Body of pancreas (tissue), 4 donors: ENCODE data around the gene SIPA1L3. TPM values are rescaled to one million over a fixed set of nuclear protein-coding genes. Genes with fewer than 3 reads are reported as not detected.
"Not testable (repeated sequence)": the region's sequence is repeated elsewhere in the genome, so short reads cannot be mapped to it uniquely, and the experiment has no call there.

Experiments used
- ATAC-seq: fragments of 150-250 bp; one replicate; pipeline ENCODE4 v1.9.1; 2016
- DNase-seq, 4 donors: peaks; one replicate each; pipeline ENCODE4 v3.0.0-alpha.2; 2019
- H3K27ac ChIP-seq, 4 donors: fragments of 200-600 bp; sonication (generic); 1 replicate in 3 of 4; 2 replicates in 1 of 4; pipeline versions ENCODE4 v1.5.1 to v1.6.1; 2016 to 2019; ENCODE audit warnings: mild to moderate bottlenecking in 1 of 4, mixed read lengths in 1 of 4, moderate library complexity in 1 of 4
- H3K27me3 ChIP-seq, 2 donors: fragments of 200-600 bp; sonication (generic); one replicate each; pipeline ENCODE4 v1.6.0; 2016; ENCODE audit warnings: mild to moderate bottlenecking in 1 of 2
- H3K36me3 ChIP-seq, 2 donors: fragments of 200-600 bp; sonication (generic); replicated peaks in 1 of 2; 2 replicates each; pipeline ENCODE4 v1.5.1; 2016; ENCODE audit warnings: low read depth in 2 of 2; ENCODE audit not compliant: insufficient read depth in 1 of 2
- H3K4me1 ChIP-seq: fragments of 200-600 bp; sonication (generic); one replicate; pipeline ENCODE4 v1.6.0; 2016
- H3K4me3 ChIP-seq, 2 donors: fragments of 200-600 bp; sonication (generic); 1 replicate in 1 of 2; 2 replicates in 1 of 2; pipeline ENCODE4 v1.5.1; 2016 to 2019
- H3K9me3 ChIP-seq, 3 donors: fragments of 200-600 bp; sonication (generic); 1 replicate in 2 of 3; 2 replicates in 1 of 3; pipeline ENCODE4 v1.5.1; 2016
- POLR2A ChIP-seq, 3 donors: fragments of 450-650 bp; IDR thresholded peaks; one replicate each; pipeline ENCODE4 v1.6.1; 2016; ENCODE audit warnings: antibody characterized with exemption in 3 of 3, mild to moderate bottlenecking in 2 of 3
- WGBS, 2 donors: methylation state at CpG; one replicate each; pipeline ENCODE4 v1.1.5; 2017; 5-methylcytosine and 5-hydroxymethylcytosine counted together
- intact Hi-C: fragments of 100-400 bp; cut with DNase I; formaldehyde crosslinking; loops from one replicate; pipeline ENCODE4 v1.15.1; 2023
- total RNA-seq, 2 donors: library from RNA; depleted of rRNA; stranded (reverse); fragments of >200 nt; gene quantifications; one replicate each; pipeline ENCODE4 v1.1.0, GENCODE V29; 2016
- TF ChIP-seq, protein P1 (sequence below), 7 experiments: fragments of 450-650 bp in 4 of 7; fragments of 200-600 bp in 3 of 7; sonication (generic) in 3 of 7; IDR thresholded peaks; one replicate each; pipeline ENCODE4 v1.5.1; 2016 to 2019; ENCODE audit warnings: antibody characterized with exemption in 7 of 7

Gene SIPA1L3
- total RNA-seq, 2 donors from 2014 or later, result 41.5 to 62.0 TPM

DNA sequence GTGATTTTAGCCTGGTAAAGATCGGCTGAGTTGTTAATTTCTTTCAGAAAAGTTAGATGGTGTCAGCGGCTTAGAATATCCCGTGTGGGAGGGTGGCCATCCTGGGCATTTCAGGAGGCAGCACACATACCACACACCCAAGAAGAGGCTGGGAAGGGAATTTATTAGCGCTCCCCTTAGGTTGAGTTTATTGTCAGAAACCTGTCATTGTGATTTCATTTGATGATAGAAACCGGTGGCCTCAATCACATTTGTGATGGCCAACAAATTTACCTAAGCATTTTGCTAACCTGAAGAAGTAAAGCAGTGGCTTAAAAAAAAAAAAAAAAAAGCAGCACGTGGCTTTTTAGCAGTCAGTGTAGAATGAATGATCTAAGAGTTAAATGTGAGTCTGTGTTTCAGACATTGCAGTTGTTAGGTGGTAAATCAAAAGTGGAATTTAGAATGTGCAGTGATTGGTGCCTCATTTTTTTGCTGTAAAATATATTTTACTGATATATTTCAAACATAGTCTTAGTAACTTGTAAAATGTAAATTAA is 2.7 kb downstream of the SIPA1L3 start:
- intact Hi-C loops, result loop anchor here (10.0 kb wide), 1 partner anchor 415 kb away; no protein-coding TSS in a partner anchor

DNA sequence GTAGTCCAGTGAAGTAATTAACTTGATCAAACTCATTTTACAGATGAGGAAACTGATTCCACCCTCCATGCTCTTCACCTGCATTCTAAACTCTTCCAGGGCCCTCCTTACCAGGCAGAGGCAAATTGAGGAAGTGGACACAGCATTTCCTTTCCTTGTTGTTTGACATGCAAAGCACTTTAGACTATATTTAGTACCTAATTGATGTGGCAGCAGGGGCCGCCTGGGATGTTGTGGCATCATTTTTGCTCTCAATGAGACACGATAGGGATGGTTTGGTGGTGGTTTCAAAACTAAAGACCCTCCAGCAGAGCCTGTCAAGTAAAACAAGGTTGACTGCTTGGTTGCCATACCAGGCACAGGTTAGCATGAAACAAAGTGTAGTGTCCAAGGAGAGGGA is 7.9 kb downstream of the SIPA1L3 start:
- intact Hi-C loops, result no loop called here
- Histone ChIP-seq H3K27ac (no peak overlapping the region), H3K9me3 (no peaks in the 10 kb centered on the region), H3K4me1 (no peaks in the 10 kb centered on the region), H3K36me3 (no peaks in the 10 kb centered on the region), H3K4me3 (no peak overlapping the region), H3K27me3 (no peaks in the 10 kb centered on the region)
- no peak for TF ChIP-seq POLR2A (IDR thresholded peaks at IDR 0.05)
- TF ChIP-seq, protein P1, sequence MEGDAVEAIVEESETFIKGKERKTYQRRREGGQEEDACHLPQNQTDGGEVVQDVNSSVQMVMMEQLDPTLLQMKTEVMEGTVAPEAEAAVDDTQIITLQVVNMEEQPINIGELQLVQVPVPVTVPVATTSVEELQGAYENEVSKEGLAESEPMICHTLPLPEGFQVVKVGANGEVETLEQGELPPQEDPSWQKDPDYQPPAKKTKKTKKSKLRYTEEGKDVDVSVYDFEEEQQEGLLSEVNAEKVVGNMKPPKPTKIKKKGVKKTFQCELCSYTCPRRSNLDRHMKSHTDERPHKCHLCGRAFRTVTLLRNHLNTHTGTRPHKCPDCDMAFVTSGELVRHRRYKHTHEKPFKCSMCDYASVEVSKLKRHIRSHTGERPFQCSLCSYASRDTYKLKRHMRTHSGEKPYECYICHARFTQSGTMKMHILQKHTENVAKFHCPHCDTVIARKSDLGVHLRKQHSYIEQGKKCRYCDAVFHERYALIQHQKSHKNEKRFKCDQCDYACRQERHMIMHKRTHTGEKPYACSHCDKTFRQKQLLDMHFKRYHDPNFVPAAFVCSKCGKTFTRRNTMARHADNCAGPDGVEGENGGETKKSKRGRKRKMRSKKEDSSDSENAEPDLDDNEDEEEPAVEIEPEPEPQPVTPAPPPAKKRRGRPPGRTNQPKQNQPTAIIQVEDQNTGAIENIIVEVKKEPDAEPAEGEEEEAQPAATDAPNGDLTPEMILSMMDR (IDR thresholded peaks at IDR 0.05), result no peak
- DNase-seq, result no peak
- 57 to 81% methylated on average over 2 of the region's 2 CpGs for WGBS, 2 donors
- ATAC-seq, result no peak

More for the DNA sequence above, 2.7 kb downstream of the SIPA1L3 start:
- Histone ChIP-seq H3K4me1 (peaks cover 23% of the 10 kb centered on the region), H3K36me3 (no peaks in the 10 kb centered on the region), H3K9me3 (no peaks in the 10 kb centered on the region), H3K27me3 (no peaks in the 10 kb centered on the region), H3K4me3 (no peak overlapping the region), H3K27ac (no peak overlapping the region)
- ATAC-seq, result no peak
- 72 to 74% methylated on average over 6 of the region's 6 CpGs for WGBS, 2 donors
- no peak for TF ChIP-seq POLR2A (IDR thresholded peaks at IDR 0.05)
- TF ChIP-seq, protein P1 (IDR thresholded peaks at IDR 0.05), result no peak
- DNase-seq, result no peak

DNA sequence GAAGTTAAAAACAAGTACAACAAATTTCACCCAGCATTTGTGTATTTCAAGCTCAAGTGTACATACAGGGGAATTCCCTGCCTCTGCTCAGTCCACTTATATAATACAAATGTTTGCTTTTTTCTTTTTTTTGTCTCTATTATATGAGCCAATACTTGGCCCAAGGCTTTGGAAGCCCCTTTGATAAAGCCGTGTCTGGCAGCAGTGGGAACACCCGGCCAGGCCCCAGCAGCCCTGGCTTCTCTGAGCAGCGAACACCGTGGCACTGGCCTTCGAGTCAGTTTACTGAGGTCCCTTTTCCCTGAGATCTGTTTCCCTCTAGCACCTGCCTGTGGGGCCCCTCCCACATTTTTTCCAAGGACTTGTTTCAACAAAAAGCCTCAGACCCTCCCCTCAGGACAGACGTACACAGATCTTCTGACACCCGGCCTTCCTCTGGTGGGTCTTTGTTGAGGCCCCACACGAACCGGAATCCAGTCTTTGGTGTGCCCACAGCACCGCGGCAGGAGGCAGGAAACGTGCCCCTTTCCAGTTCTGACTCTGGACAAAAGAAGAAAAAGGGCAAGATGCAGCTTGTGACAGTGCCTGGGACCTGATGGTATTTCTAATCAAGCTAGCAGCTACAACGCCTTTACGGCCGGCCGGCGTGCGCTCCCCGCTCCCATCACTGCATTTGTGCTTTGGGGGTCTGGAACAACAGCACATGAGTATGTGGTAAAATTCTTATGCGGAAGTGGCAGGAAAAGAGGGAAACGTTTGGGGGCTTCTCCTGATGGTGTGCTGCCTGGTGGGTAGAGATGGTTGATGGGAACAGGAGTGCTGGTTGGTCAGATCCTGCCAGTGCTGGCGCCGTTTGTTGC is 13.8 kb downstream of the SIPA1L3 start:
- Histone ChIP-seq H3K4me3 (no peak overlapping the region), H3K4me1 (peaks cover 11% of the 10 kb centered on the region), H3K36me3 (no peaks in the 10 kb centered on the region), H3K27me3 (no peaks in the 10 kb centered on the region), H3K9me3 (no peaks in the 10 kb centered on the region), H3K27ac (peak overlapping the region in 2 of 4 donors; percentile 5 to 48)
- 61 to 76% methylated on average over 23 of the region's 23 CpGs for WGBS, 2 donors
- peak in 2 of 4 donors; percentile 31 to 52 for DNase-seq
- intact Hi-C loops, result no loop called here
- TF ChIP-seq, protein P1 (IDR thresholded peaks at IDR 0.05), result no peak
- TF ChIP-seq POLR2A (IDR thresholded peaks at IDR 0.05), result no peak
- ATAC-seq, result no peak

DNA sequence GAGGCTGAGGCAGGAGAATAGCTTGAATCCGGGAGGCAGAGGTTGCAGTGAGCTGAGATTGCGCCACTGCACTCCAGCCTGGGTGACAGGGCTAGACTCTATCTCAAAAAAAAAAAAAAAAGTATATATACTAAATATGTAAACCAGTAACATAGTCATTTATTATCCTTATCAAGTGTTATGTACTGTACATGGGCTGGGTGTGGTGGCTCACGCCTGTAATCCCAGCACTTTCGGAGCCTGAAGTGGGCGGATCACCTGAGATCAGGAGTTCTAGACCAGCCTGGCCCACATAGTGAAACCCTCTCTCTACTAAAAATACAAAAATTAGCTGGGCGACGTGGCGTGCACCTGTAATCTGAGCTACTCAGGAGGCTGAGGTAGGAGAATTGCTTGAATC is 17.6 kb downstream of the SIPA1L3 start:
- ATAC-seq, H3K9me3 ChIP-seq, intact Hi-C loops, H3K27me3 ChIP-seq, H3K36me3 ChIP-seq, DNase-seq, H3K4me3 ChIP-seq, H3K27ac ChIP-seq: not testable (repeated sequence)
- peaks cover 27% of the 10 kb centered on the region for H3K4me1 ChIP-seq
- WGBS, 2 donors, result 92 to 96% methylated on average over 8 of the region's 8 CpGs

DNA sequence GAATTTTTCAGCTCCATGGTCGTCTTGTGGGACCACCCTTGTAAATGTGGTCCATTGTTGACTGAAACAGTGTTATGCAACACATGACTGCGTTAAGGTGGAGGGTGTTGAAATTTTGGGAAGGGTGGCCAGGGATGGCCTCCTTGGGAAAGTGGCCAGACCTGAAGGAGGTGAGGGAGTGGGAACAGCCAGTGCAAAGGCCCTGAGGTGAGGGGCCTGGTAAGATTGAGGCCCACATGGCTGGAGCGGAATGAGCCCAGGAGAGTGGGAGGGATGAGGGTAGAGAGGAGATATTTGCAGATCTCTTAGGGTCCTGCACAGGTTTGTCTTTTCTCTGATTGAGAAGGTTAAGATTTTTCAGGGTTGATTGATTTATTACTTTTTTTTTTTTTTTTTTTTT is 18.2 kb downstream of the SIPA1L3 start:
- TF ChIP-seq, protein P1 (IDR thresholded peaks at IDR 0.05), result no peak
- TF ChIP-seq POLR2A (IDR thresholded peaks at IDR 0.05), result no peak
- 84 to 87% methylated on average over 3 of the region's 3 CpGs for WGBS, 2 donors
- ATAC-seq (no peak), DNase-seq (no peak)
- no peak overlapping the region for H3K4me3 ChIP-seq
- intact Hi-C loops, result no loop called here
- H3K4me1 ChIP-seq, result peaks cover 26% of the 10 kb centered on the region
- H3K9me3 ChIP-seq, result no peaks in the 10 kb centered on the region
- no peaks in the 10 kb centered on the region for H3K36me3 ChIP-seq
- no peaks in the 10 kb centered on the region for H3K27me3 ChIP-seq
- no peak overlapping the region for H3K27ac ChIP-seq
